Activated naive CD8-positive, alpha-beta T cell treated with anti-CD3 and anti-CD28 coated beads for 36 hours (primary cell): ENCODE data around the gene SLX4IP. TPM values are rescaled to one million over a fixed set of nuclear protein-coding genes. Genes with fewer than 3 reads are reported as not detected.

Experiments
- DNase-seq: peaks from one replicate; pipeline ENCODE4 v3.0.0; 2021
- H3K27ac Mint-ChIP-seq: one replicate; pipeline ENCODE4 v1.8.0; 2022; ENCODE audit warnings: mild to moderate bottlenecking, moderate library complexity, mixed read lengths
- H3K27me3 Mint-ChIP-seq: one replicate; pipeline ENCODE4 v1.8.0; 2022; ENCODE audit warnings: mild to moderate bottlenecking, mixed read lengths
- H3K36me3 Mint-ChIP-seq: one replicate; pipeline ENCODE4 v1.8.0; 2021; ENCODE audit warnings: mild to moderate bottlenecking, mixed read lengths
- H3K4me1 Mint-ChIP-seq: one replicate; pipeline ENCODE4 v1.8.0; 2021; ENCODE audit warnings: mixed read lengths
- H3K4me3 Mint-ChIP-seq: one replicate; pipeline ENCODE4 v1.8.0; 2022; ENCODE audit warnings: mild to moderate bottlenecking, moderate library complexity, mixed read lengths
- H3K9me3 Mint-ChIP-seq: one replicate; pipeline ENCODE4 v1.8.0; 2022; ENCODE audit warnings: mixed read lengths
- total RNA-seq, 2 experiments: library from RNA; stranded (reverse); gene quantifications; one replicate each; pipeline ENCODE4 v1.2.3, GENCODE V29; 2021

The SLX4IP gene
- total RNA-seq, 2 experiments from 2014 or later = 7.4 to 7.9 TPM

- Mint-ChIP-seq H3K4me1 (peaks cover 36% of the 10 kb centered on the region), H3K4me3 (no peak overlapping the region), H3K9me3 (no peaks in the 10 kb centered on the region), H3K27me3 (no peaks in the 10 kb centered on the region), H3K36me3 (no peaks in the 10 kb centered on the region), H3K27ac (no peak overlapping the region)
- DNase-seq = no peak
Observed at GRCh38 chr20:10547276-10548114, 112.4 kb downstream of the SLX4IP start.

GRCh38 chr20:10549511-10549910 lies 114.4 kb downstream of the SLX4IP start:
- Mint-ChIP-seq H3K27me3 (no peaks in the 10 kb centered on the region), H3K4me3 (no peak overlapping the region), H3K36me3 (no peaks in the 10 kb centered on the region), H3K4me1 (peaks cover 43% of the 10 kb centered on the region), H3K9me3 (no peaks in the 10 kb centered on the region), H3K27ac (no peak overlapping the region)
- DNase-seq = no peak

GRCh38 chr20:10550204-10551118 lies 115.4 kb downstream of the SLX4IP start:
- Mint-ChIP-seq H3K4me1 (peaks cover 42% of the 10 kb centered on the region), H3K27me3 (no peaks in the 10 kb centered on the region), H3K9me3 (no peaks in the 10 kb centered on the region), H3K4me3 (no peak overlapping the region), H3K27ac (no peak overlapping the region), H3K36me3 (no peaks in the 10 kb centered on the region)
- DNase-seq = peak; percentile 3

- H3K27ac Mint-ChIP-seq = no peak overlapping the region
- peaks cover 40% of the 10 kb centered on the region for H3K4me1 Mint-ChIP-seq
- H3K4me3 Mint-ChIP-seq = no peak overlapping the region
- H3K9me3 Mint-ChIP-seq = no peaks in the 10 kb centered on the region
- peak; percentile 18 for DNase-seq
- no peaks in the 10 kb centered on the region for H3K36me3 Mint-ChIP-seq
- H3K27me3 Mint-ChIP-seq = no peaks in the 10 kb centered on the region
Observed at GRCh38 chr20:10551732-10552724, 116.9 kb downstream of the SLX4IP start.

GRCh38 chr20:10553326-10553984 lies 118.3 kb downstream of the SLX4IP start:
- Mint-ChIP-seq H3K4me1 (peaks cover 44% of the 10 kb centered on the region), H3K9me3 (no peaks in the 10 kb centered on the region), H3K36me3 (peaks cover 6% of the 10 kb centered on the region), H3K27me3 (no peaks in the 10 kb centered on the region), H3K4me3 (no peak overlapping the region), H3K27ac (no peak overlapping the region)
- peak; percentile 7 for DNase-seq

- Mint-ChIP-seq H3K27ac (no peak overlapping the region), H3K4me3 (no peak overlapping the region), H3K9me3 (no peaks in the 10 kb centered on the region), H3K4me1 (peaks cover 49% of the 10 kb centered on the region), H3K36me3 (peaks cover 12% of the 10 kb centered on the region), H3K27me3 (no peaks in the 10 kb centered on the region)
- no peak for DNase-seq
Observed at GRCh38 chr20:10554285-10554684, 119.2 kb downstream of the SLX4IP start.

- Mint-ChIP-seq H3K27ac (no peak overlapping the region), H3K4me1 (peaks cover 44% of the 10 kb centered on the region), H3K4me3 (no peak overlapping the region), H3K36me3 (peaks cover 13% of the 10 kb centered on the region), H3K9me3 (no peaks in the 10 kb centered on the region), H3K27me3 (no peaks in the 10 kb centered on the region)
- DNase-seq = no peak
Observed at GRCh38 chr20:10555393-10555792, 120.3 kb downstream of the SLX4IP start.

- DNase-seq = no peak
- Mint-ChIP-seq H3K36me3 (peaks cover 16% of the 10 kb centered on the region), H3K4me3 (no peak overlapping the region), H3K27ac (no peak overlapping the region), H3K4me1 (peaks cover 40% of the 10 kb centered on the region), H3K9me3 (no peaks in the 10 kb centered on the region), H3K27me3 (no peaks in the 10 kb centered on the region)
Observed at GRCh38 chr20:10555865-10556308, 120.8 kb downstream of the SLX4IP start.

- H3K27ac Mint-ChIP-seq = no peak overlapping the region
- H3K27me3 Mint-ChIP-seq = no peaks in the 10 kb centered on the region
- no peaks in the 10 kb centered on the region for H3K9me3 Mint-ChIP-seq
- no peak overlapping the region for H3K4me3 Mint-ChIP-seq
- DNase-seq = no peak
- peaks cover 36% of the 10 kb centered on the region for H3K4me1 Mint-ChIP-seq
- H3K36me3 Mint-ChIP-seq = peaks cover 20% of the 10 kb centered on the region
Observed at GRCh38 chr20:10556519-10557083, 121.5 kb downstream of the SLX4IP start.

- Mint-ChIP-seq H3K36me3 (peaks cover 30% of the 10 kb centered on the region), H3K27ac (no peak overlapping the region), H3K4me3 (no peak overlapping the region), H3K4me1 (peaks cover 28% of the 10 kb centered on the region), H3K9me3 (no peaks in the 10 kb centered on the region), H3K27me3 (no peaks in the 10 kb centered on the region)
- DNase-seq = no peak
Observed at GRCh38 chr20:10557685-10558084, 122.6 kb downstream of the SLX4IP start.

GRCh38 chr20:10558635-10559187 lies 123.6 kb downstream of the SLX4IP start:
- Mint-ChIP-seq H3K27me3 (no peaks in the 10 kb centered on the region), H3K9me3 (peaks cover 4% of the 10 kb centered on the region), H3K4me3 (no peak overlapping the region), H3K27ac (peak overlapping the region; percentile 38), H3K36me3 (peaks cover 40% of the 10 kb centered on the region), H3K4me1 (peaks cover 27% of the 10 kb centered on the region)
- peak; percentile 52 for DNase-seq

GRCh38 chr20:10559266-10559665 lies 124.2 kb downstream of the SLX4IP start:
- peaks cover 4% of the 10 kb centered on the region for H3K9me3 Mint-ChIP-seq
- H3K4me1 Mint-ChIP-seq = peaks cover 29% of the 10 kb centered on the region
- no peaks in the 10 kb centered on the region for H3K27me3 Mint-ChIP-seq
- H3K36me3 Mint-ChIP-seq = peaks cover 46% of the 10 kb centered on the region
- H3K27ac Mint-ChIP-seq = no peak overlapping the region
- no peak for DNase-seq
- H3K4me3 Mint-ChIP-seq = no peak overlapping the region

GRCh38 chr20:10560686-10561085 lies 125.6 kb downstream of the SLX4IP start:
- H3K4me1 Mint-ChIP-seq = peaks cover 30% of the 10 kb centered on the region
- H3K4me3 Mint-ChIP-seq = no peak overlapping the region
- no peak overlapping the region for H3K27ac Mint-ChIP-seq
- H3K36me3 Mint-ChIP-seq = peaks cover 48% of the 10 kb centered on the region
- no peaks in the 10 kb centered on the region for H3K27me3 Mint-ChIP-seq
- DNase-seq = no peak
- H3K9me3 Mint-ChIP-seq = peaks cover 4% of the 10 kb centered on the region
